Body of pancreas (tissue), 4 donors: ENCODE results near the gene FAM9A.

Source experiments
- CTCF ChIP-seq, 7 experiments: fragments of 450-650 bp in 4 of 7; fragments of 200-600 bp in 3 of 7; sonication (generic) in 3 of 7; IDR thresholded peaks; one replicate each; pipeline ENCODE4 v1.5.1; 2016 to 2019; ENCODE audit warnings: antibody characterized with exemption in 7 of 7
- POLR2A ChIP-seq, 3 donors: fragments of 450-650 bp; IDR thresholded peaks; one replicate each; pipeline ENCODE4 v1.6.1; 2016; ENCODE audit warnings: antibody characterized with exemption in 3 of 3, mild to moderate bottlenecking in 2 of 3

GRCh38 chrX:8822002-8822401 lies 20.8 kb upstream of the FAM9A start:
- no peak for TF ChIP-seq CTCF (IDR thresholded peaks at IDR 0.05)
- no peak for TF ChIP-seq POLR2A (IDR thresholded peaks at IDR 0.05)
